ENCODE results near the gene CYP21A2. TPM values are rescaled to one million over a fixed set of nuclear protein-coding genes. Genes with fewer than 3 reads are reported as not detected.
A peak's percentile ranks its signal among the peaks of the same experiment; 100 is the strongest.

CYP21A2 gene
- total RNA-seq, 1 donor from 2014 or later = 0.23 TPM

- H3K4me3 Mint-ChIP-seq = no peak overlapping the region
- no peak for DNase-seq (ENCODE audit: low read depth, low spot score)
- H3K27me3 Mint-ChIP-seq (ENCODE audit: low read depth) = no peaks in the 10 kb centered on the region
- peak overlapping the region; percentile 71 for H3K27ac Mint-ChIP-seq (ENCODE audit: unreplicated experiment)
- no peaks in the 10 kb centered on the region for H3K36me3 Mint-ChIP-seq (ENCODE audit: low read depth)
- TF ChIP-seq, protein P1, sequence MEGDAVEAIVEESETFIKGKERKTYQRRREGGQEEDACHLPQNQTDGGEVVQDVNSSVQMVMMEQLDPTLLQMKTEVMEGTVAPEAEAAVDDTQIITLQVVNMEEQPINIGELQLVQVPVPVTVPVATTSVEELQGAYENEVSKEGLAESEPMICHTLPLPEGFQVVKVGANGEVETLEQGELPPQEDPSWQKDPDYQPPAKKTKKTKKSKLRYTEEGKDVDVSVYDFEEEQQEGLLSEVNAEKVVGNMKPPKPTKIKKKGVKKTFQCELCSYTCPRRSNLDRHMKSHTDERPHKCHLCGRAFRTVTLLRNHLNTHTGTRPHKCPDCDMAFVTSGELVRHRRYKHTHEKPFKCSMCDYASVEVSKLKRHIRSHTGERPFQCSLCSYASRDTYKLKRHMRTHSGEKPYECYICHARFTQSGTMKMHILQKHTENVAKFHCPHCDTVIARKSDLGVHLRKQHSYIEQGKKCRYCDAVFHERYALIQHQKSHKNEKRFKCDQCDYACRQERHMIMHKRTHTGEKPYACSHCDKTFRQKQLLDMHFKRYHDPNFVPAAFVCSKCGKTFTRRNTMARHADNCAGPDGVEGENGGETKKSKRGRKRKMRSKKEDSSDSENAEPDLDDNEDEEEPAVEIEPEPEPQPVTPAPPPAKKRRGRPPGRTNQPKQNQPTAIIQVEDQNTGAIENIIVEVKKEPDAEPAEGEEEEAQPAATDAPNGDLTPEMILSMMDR (conservative IDR thresholded peaks at IDR 0.05) = no peak
- peaks cover 9% of the 10 kb centered on the region for H3K4me1 Mint-ChIP-seq
- H3K9me3 Mint-ChIP-seq = no peaks in the 10 kb centered on the region
These were observed 30.7 kb downstream of the CYP21A2 start for GRCh38 chr6:32068867-32069266.

DNA sequence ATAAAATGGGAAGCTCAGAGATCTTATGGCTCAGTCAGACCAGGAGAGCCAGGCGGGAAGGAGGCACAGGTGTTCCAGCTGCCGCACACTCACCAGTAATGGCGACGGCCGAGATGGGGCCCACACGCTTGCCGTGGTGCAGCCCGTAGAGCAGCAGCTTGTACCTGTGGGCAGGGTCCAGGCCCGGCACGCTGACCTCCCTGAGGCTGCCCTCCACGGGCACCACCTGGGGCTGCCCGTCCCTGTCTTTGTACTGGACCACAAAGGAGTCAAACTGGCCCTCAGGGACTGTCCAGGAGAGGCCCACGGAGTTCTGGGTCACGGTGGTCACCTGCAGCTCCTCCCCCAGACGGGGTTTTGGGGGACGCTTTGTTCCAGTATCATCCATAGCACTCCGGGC is 31.2 kb downstream of the CYP21A2 start:
- H3K9me3 Mint-ChIP-seq = no peaks in the 10 kb centered on the region
- no peak overlapping the region for H3K27ac Mint-ChIP-seq (ENCODE audit: unreplicated experiment)
- no peak overlapping the region for H3K4me3 Mint-ChIP-seq
- H3K27me3 Mint-ChIP-seq (ENCODE audit: low read depth) = no peaks in the 10 kb centered on the region
- no peak for DNase-seq (ENCODE audit: low read depth, low spot score)
- TF ChIP-seq, protein P1 (conservative IDR thresholded peaks at IDR 0.05) = no peak
- H3K36me3 Mint-ChIP-seq (ENCODE audit: low read depth) = no peaks in the 10 kb centered on the region
- H3K4me1 Mint-ChIP-seq = peaks cover 9% of the 10 kb centered on the region

- H3K27ac Mint-ChIP-seq (ENCODE audit: unreplicated experiment) = no peak overlapping the region
- no peaks in the 10 kb centered on the region for H3K27me3 Mint-ChIP-seq (ENCODE audit: low read depth)
- H3K4me1 Mint-ChIP-seq = peaks cover 9% of the 10 kb centered on the region
- no peaks in the 10 kb centered on the region for H3K36me3 Mint-ChIP-seq (ENCODE audit: low read depth)
- H3K4me3 Mint-ChIP-seq = no peak overlapping the region
- DNase-seq (ENCODE audit: low read depth, low spot score) = no peak
- H3K9me3 Mint-ChIP-seq = no peaks in the 10 kb centered on the region
- TF ChIP-seq, protein P1 (conservative IDR thresholded peaks at IDR 0.05) = no peak
These were observed 31.8 kb downstream of the CYP21A2 start for GRCh38 chr6:32069878-32070515.

GRCh38 chr6:32070814-32071543 is 32.8 kb downstream of the CYP21A2 start:
- no peak overlapping the region for H3K4me3 Mint-ChIP-seq
- peak overlapping the region; percentile 21 for H3K27ac Mint-ChIP-seq (ENCODE audit: unreplicated experiment)
- peaks cover 9% of the 10 kb centered on the region for H3K4me1 Mint-ChIP-seq
- no peak for DNase-seq (ENCODE audit: low read depth, low spot score)
- H3K36me3 Mint-ChIP-seq (ENCODE audit: low read depth) = no peaks in the 10 kb centered on the region
- H3K9me3 Mint-ChIP-seq = no peaks in the 10 kb centered on the region
- H3K27me3 Mint-ChIP-seq (ENCODE audit: low read depth) = no peaks in the 10 kb centered on the region
- TF ChIP-seq, protein P1 (conservative IDR thresholded peaks at IDR 0.05) = no peak

- DNase-seq (ENCODE audit: low read depth, low spot score) = no peak
- Mint-ChIP-seq H3K27me3 (ENCODE audit: low read depth) (no peaks in the 10 kb centered on the region), H3K36me3 (ENCODE audit: low read depth) (no peaks in the 10 kb centered on the region), H3K4me1 (peaks cover 9% of the 10 kb centered on the region), H3K27ac (ENCODE audit: unreplicated experiment) (no peak overlapping the region), H3K9me3 (no peaks in the 10 kb centered on the region), H3K4me3 (no peak overlapping the region)
- TF ChIP-seq, protein P1 (conservative IDR thresholded peaks at IDR 0.05) = no peak
These were observed 34.9 kb downstream of the CYP21A2 start for GRCh38 chr6:32073101-32073500.
